GM12878 (cell line): Measurements from ENCODE around the gene DNAAF5.
"Not testable (repeated sequence)": the region's sequence is repeated elsewhere in the genome, so short reads cannot be mapped to it uniquely, and the experiment has no call there.

ENCODE experiments used
- MXI1 ChIP-seq: fragments of 150-350 bp; IDR thresholded peaks from 2 replicates; pipeline ENCODE4 v1.6.1; 2011; ENCODE audit warnings: low read depth, mild to moderate bottlenecking, inconsistent platforms, low read length, improper control_type of control experiment
- MYC ChIP-seq: IDR thresholded peaks from 2 replicates; pipeline ENCODE4 v1.6.1; 2011; ENCODE audit warnings: mild to moderate bottlenecking, low read length, moderate library complexity, inconsistent platforms; ENCODE audit not compliant: insufficient read depth, insufficient replicate concordance, insufficient read length, severe bottlenecking
- POLR2AphosphoS5 ChIP-seq: IDR thresholded peaks from 2 replicates; pipeline ENCODE4 v1.6.1; 2011; ENCODE audit warnings: mild to moderate bottlenecking, low read length, inconsistent platforms
- RAD21 ChIP-seq: IDR thresholded peaks from 2 replicates; pipeline ENCODE4 v1.6.1; 2011; ENCODE audit warnings: mild to moderate bottlenecking, low read depth, low read length, moderate library complexity; ENCODE audit not compliant: insufficient read depth
- TF ChIP-seq, protein P1 (sequence below), 3 experiments: IDR thresholded peaks in 2 of 3; conservative IDR thresholded peaks in 1 of 3; 2 replicates each; pipeline ENCODE4 v1.5.1; 2011; ENCODE audit warnings: low read depth in 3 of 3, low read length in 3 of 3, mild to moderate bottlenecking in 3 of 3, control low read depth in 2 of 3, moderate library complexity in 2 of 3, inconsistent platforms in 1 of 3, mixed read lengths in 1 of 3; ENCODE audit not compliant: control insufficient read depth in 2 of 3, insufficient read depth in 1 of 3; ENCODE audit errors: extremely low read depth in 1 of 3
- TF ChIP-seq, protein P2 (sequence below): IDR thresholded peaks from 2 replicates; pipeline ENCODE4 v1.6.1; 2011; ENCODE audit warnings: low read depth, low read length, improper control_type of control experiment, borderline replicate concordance

DNA sequence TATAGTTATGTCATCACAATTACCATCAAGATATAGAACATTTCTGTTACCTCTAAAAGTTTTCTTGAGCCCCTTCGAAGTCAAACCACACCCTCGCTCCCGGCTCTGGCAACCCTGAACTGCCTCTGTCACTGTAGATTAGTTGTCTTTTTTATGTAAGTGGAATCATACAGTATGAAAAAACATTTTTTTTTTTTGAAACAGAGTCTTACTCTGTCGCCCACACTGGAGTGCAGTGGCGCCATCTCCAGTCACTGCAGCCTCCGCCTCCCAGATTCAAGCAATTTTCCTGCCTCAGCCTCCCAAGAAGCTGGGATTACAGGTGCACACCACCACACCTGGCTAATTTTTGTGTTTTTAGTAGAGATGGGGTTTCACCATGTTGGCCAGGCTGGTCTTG is 74.9 kb downstream of the DNAAF5 start:
- not testable (repeated sequence) for TF ChIP-seq MXI1, RAD21, POLR2AphosphoS5, MYC
- TF ChIP-seq, protein P1, sequence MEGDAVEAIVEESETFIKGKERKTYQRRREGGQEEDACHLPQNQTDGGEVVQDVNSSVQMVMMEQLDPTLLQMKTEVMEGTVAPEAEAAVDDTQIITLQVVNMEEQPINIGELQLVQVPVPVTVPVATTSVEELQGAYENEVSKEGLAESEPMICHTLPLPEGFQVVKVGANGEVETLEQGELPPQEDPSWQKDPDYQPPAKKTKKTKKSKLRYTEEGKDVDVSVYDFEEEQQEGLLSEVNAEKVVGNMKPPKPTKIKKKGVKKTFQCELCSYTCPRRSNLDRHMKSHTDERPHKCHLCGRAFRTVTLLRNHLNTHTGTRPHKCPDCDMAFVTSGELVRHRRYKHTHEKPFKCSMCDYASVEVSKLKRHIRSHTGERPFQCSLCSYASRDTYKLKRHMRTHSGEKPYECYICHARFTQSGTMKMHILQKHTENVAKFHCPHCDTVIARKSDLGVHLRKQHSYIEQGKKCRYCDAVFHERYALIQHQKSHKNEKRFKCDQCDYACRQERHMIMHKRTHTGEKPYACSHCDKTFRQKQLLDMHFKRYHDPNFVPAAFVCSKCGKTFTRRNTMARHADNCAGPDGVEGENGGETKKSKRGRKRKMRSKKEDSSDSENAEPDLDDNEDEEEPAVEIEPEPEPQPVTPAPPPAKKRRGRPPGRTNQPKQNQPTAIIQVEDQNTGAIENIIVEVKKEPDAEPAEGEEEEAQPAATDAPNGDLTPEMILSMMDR (IDR thresholded peaks at IDR 0.05 in 2 of 3, conservative IDR thresholded peaks at IDR 0.05 in 1 of 3; ENCODE audit: control insufficient read depth in 2 of 3, extremely low read depth in 1 of 3, insufficient read depth in 1 of 3, low read depth in 3 of 3, low read length in 3 of 3), result not testable (repeated sequence)
- TF ChIP-seq, protein P2, sequence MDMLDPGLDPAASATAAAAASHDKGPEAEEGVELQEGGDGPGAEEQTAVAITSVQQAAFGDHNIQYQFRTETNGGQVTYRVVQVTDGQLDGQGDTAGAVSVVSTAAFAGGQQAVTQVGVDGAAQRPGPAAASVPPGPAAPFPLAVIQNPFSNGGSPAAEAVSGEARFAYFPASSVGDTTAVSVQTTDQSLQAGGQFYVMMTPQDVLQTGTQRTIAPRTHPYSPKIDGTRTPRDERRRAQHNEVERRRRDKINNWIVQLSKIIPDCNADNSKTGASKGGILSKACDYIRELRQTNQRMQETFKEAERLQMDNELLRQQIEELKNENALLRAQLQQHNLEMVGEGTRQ, result not testable (repeated sequence)
